Hematopoietic multipotent progenitor cell treated with erythropoietin and hydrocortisone succinate and interleukin-3 and kit ligand, for 17 days (in vitro differentiated cells): ENCODE measurements around the gene GGT6.
A peak's percentile ranks its signal among the peaks of the same experiment; 100 is the strongest.

Source experiments
- DNase-seq: peaks from one replicate; pipeline ENCODE4 v3.0.0-alpha.2; 2015; ENCODE audit warnings: low spot score

The GGT6 gene

GRCh38 chr17:4576161-4576558, 15.8 kb upstream of the GGT6 start:
- no peak for DNase-seq

DNA sequence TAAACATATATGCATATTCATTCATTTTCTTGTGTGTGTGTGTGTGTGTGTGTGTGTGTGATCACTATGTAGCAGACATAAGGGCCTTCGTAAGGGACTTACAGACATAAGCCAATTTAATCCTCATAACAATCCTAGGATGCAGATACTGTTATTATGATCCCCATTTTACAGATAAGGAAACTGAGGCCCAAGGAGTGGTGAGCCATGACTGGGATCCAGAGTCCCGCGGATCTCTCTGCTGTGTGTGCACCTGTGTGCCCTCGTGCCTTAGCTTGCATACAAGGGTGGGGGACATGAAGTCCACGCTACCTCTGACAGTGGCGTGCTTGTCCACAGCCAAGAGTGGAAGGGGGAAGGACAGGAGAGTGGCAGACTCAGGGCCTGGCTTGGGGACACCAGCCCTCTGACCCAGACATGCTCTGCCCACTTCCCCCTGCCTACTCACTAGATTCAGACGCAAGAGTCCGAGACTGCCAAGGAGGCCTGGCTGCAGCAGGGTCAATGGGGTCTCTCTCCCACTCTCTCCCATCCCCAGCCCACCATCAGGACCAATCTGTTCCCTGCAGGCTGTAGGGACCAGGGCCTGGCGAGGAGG, 14.2 kb upstream of the GGT6 start:
- DNase-seq, result no peak

GRCh38 chr17:4573669-4574068, 13.3 kb upstream of the GGT6 start:
- no peak for DNase-seq

DNA sequence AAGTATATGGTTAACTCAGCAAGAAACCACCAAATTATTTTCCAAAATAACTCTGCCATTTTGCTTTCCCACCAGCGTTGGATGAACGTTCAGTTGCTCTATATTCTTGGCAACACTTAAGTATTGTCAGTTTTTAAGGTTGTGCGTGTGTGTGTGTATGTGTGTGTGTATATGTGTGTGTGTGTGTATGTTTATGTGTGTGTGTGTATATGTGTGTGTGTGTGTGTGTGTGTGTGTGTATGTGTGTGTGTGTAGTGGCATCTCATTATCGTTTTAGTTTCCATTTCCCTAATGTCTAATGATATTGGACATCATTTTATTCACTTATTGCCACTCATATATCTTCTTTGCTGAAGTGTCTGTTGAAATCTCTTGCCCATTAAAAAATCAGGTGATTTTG, 12.7 kb upstream of the GGT6 start:
- no peak for DNase-seq

GRCh38 chr17:4572131-4572530, 11.8 kb upstream of the GGT6 start:
- DNase-seq, result no peak

DNA sequence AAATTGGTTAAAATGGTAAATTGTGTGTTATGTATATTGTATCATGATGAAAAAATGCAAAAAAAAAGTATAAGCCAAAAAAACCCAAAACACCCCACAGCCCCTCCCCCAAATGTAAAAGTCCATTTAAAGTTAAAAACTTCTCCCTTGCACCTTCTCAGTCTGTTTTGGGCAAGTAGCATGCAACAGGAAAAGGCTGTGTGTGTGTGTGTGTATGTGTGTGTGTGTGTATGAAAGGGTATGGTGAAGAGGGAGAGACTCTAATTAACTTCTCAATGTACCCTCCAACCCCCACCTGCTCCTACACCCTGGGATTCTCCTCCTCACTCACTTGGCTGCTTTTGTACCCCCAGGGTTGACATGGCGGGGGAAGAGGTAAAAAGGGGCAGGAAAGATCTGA, 9.2 kb upstream of the GGT6 start:
- no peak for DNase-seq

- DNase-seq, result peak; percentile 52
Observed at GRCh38 chr17:4566785-4567184, 6.4 kb upstream of the GGT6 start.

- DNase-seq, result peak; percentile 59
Observed at GRCh38 chr17:4565209-4566141, 5.1 kb upstream of the GGT6 start.

GRCh38 chr17:4562015-4562969, 1.9 kb upstream of the GGT6 start:
- DNase-seq, result no peak

DNA sequence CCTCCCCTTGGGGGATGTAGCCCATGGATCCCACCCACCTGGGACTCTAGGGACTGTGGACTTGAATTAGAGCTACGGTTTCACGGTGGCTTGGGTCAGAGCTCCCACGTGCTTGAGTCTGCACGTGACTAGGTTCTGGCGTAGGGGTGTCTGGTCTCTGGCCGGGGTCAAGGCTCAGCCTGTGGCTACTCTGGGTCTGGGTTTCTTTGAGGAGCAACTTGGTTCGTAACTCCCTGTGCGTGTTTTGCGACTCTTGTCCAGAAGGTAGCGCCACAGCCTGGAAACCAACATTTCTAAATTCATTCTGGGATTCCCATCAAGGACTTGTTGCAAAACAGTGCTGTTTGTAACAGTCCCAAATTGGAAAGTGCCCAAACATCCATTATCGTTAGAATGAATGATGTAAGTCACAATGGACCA, 470 bp upstream of the GGT6 start:
- no peak for DNase-seq

GRCh38 chr17:4559966-4560365, 411 bp downstream of the GGT6 start:
- no peak for DNase-seq

DNA sequence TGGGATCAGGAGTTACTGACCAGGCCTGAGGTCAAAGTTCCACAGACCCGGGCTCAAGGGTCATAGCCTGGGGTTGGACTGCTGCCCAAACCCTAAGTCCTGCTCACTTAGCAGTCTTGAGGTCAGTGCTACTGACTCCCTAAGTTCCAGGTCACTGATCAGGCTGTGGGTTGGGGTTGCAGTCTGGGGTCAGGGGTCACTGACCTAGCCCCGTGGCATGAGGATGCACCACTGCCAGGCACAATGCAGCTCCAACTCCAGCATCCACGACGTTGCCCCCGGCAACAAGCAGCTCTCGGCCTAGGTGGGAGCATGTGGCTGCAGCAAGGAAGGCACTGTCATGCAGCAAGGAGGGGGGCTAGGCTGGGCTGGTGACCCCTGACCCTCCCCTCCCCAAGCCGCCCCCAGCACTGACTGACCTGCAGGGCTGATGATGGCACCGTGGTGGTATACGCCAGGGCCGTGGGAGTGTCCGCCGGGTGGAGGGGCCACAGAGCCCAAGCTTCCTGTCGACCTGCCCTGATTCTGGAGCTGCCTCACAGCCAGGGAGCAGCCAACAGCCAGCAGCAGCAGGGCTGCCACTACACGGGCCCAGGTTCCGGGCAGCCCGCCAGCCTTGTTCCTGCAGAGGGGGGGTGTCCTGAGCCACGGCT, 1.1 kb downstream of the GGT6 start:
- DNase-seq, result no peak

DNA sequence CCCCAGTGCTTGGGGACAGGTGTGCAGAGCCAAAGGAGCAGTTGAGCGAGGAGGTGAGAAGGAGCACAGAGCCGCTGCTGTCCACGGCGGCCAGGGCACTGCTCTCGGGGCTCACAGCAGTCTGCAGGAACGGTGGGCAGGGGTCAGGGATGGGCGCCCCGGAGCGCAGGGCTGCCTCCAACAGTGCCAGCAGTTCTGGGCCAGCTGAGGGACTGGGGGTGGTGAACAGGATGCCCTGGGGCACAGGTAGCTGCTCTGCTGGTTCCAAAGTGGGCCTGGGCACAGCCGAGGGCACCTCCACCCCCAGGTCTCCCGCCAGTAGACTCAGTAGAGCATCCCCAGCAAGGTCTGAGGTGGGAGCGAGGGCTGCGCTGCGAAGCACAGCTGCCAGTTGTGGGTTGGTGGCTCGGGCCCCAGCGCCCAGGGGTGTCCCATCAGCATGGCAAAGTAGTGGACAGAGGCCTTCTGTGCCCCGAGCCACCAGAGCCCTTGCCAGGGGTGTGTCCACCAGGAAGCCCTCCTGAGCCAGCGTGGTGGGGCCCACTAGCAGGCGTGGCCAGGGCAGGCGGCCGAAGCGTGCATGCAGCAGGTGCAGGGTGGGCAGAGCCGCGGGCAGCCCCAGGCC, 1.9 kb downstream of the GGT6 start:
- no peak for DNase-seq

DNA sequence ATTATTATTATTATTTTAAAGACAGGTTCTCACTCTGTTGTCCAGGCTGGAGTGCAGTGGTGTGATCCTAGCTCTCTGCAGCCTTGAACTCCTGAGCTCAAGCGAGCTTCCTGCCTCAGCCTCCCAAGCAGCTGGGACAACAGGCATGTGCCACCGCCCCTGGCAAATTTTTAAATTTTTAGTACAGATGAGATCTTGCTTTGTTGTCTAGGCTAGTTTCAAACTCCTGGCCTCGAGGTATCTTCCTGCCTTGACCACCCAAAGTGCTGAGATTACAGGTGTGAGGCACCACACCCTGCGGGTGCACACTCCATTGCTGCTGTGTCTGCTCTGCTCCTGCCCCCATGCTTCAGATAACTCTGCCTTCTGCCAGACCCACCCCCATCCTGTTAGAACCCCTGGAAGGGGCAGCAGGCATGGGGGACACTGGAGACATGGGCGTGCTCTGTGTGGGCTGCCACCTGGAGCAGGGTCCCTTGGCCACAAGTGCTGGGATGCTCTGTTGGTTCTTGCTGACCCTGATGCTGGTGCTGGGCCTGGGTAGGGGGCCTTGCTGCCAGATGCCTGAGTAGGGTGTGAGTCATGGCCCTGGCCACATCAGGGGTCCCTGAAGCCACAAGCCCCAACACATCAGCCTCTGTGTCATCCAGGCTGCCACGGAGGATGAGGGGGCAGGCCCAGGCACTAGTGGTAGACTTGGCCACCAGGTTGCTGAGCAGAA, 2.6 kb downstream of the GGT6 start:
- DNase-seq, result no peak

DNA sequence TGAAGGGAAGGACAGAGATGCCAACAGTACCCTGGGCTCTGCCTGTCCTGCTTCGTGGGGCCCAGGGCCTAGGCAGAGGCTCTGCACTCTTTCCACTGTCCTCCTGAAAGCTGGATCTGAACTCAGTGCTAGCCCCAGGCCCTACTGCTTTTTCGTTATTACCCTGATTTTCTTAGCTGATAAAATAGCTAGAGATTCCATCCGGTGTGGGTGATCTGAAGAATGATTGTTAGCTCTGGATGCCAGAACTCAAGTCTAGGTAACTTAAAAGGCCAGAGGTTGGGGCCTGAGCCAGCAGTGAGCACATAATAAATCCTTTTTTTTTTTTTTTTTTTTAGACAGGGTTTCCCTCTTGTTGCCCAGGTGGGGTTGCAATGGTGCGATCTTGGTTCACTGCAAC, 3.4 kb downstream of the GGT6 start:
- DNase-seq, result no peak

GRCh38 chr17:4555873-4556759, 4.3 kb downstream of the GGT6 start:
- DNase-seq, result no peak

- peak; percentile 89 for DNase-seq
Observed at GRCh38 chr17:4554997-4555799, 5.2 kb downstream of the GGT6 start, which contains the start of gene MYBBP1A. MYBBP1A (minus strand) TSS chr17:4555384; CDS start chr17:4555324, 60 bp downstream.

DNA sequence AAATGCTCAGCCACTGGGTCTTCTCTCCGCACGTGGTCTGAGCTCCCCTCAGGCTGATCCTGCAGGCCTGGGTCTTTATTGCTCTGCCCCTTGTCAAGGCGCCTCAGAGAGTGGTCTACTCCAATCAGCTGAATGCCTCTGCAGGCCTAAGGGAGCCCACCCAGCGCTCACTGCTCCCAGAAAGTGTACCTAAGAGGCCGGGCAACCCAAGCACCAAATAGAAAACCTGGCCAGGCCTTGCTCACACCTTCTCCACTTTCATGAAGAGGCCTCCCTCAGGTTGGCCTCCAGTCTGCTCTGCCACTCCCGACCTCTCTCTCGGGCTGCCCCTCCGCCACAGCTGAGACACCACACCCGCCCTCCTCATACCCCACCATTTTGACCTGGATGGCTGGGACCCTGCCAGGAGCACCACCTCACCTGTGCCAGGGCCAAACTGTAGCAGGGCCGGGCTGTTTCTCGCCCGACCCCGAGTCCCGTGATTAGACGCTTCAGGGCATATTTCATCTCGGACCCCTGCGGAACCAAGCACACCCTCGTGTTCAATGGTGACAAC, 5.9 kb downstream of the GGT6 start:
- no peak for DNase-seq
